ENCODE results near the gene MYCT1.
"Not testable (repeated sequence)": the region's sequence is repeated elsewhere in the genome, so short reads cannot be mapped to it uniquely, and the experiment has no call there.

Gene MYCT1

DNA sequence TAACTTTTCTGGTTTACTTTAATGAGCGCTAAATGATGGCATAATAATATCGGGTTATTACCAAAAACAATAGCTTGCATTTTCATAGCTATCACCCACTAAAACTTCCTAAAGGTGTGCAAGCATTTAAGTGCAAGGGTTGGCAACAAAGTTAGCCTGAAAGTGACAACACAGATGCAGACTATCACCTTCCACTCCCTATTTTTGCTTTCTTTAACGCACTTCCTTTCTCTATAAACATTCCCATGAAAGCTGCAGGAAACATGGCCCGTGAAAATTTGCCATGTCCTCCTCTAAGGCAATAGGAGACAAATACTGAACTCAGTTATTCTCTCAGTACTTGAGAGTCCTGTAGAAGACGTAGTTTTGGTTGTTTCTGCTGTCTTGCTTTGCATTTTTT lies 2.7 kb downstream of the MYCT1 start:
- no peak overlapping the region for H3K27ac Mint-ChIP-seq
- no peaks in the 10 kb centered on the region for H3K36me3 Mint-ChIP-seq (ENCODE audit: low read depth)
- no peaks in the 10 kb centered on the region for H3K4me1 Mint-ChIP-seq (ENCODE audit: low read depth)
- H3K27me3 Mint-ChIP-seq = peaks cover 17% of the 10 kb centered on the region
- no peak for DNase-seq
- H3K9me3 Mint-ChIP-seq = no peaks in the 10 kb centered on the region
- H3K4me3 Mint-ChIP-seq = no peak overlapping the region

DNA sequence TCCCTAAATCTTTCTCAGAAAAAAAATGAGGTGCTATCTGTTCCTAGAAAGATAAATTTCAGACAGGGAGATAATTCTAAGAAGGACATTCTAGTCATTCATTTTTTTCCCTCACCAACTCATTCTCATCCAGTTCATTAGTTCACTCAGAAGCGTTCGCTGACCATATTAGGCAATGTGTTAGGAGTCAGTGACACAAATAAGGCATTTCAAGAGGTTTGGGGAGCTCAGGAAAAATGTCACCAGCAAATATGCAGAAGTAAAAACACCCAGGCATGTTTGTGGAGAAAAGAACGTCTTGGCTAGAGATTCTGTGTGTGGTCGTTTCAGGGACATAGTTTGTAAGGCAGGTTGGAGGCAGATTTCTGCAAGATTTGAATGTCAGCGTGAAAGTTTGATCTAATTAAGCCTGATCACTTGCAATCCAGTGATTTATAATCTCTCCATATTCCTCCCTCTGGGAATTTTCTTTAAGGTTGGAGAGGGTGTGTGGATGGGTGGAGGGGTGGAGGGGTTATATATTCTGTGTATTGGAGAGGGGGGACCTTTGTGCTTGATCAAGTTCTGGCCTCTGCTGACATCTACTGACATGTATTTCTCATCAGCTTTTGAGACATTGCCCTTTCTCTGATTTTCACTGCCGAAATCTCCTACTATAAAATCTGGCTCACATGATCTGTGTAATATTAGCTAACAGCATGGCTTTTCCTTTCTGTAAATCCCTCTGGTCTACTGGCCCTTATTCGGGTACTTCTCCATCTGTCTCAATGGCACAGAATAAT lies 3.6 kb downstream of the MYCT1 start:
- no peaks in the 10 kb centered on the region for H3K4me1 Mint-ChIP-seq (ENCODE audit: low read depth)
- DNase-seq = no peak
- H3K9me3 Mint-ChIP-seq = no peaks in the 10 kb centered on the region
- peaks cover 17% of the 10 kb centered on the region for H3K27me3 Mint-ChIP-seq
- H3K27ac Mint-ChIP-seq = no peak overlapping the region
- H3K4me3 Mint-ChIP-seq = no peak overlapping the region
- no peaks in the 10 kb centered on the region for H3K36me3 Mint-ChIP-seq (ENCODE audit: low read depth)

DNA sequence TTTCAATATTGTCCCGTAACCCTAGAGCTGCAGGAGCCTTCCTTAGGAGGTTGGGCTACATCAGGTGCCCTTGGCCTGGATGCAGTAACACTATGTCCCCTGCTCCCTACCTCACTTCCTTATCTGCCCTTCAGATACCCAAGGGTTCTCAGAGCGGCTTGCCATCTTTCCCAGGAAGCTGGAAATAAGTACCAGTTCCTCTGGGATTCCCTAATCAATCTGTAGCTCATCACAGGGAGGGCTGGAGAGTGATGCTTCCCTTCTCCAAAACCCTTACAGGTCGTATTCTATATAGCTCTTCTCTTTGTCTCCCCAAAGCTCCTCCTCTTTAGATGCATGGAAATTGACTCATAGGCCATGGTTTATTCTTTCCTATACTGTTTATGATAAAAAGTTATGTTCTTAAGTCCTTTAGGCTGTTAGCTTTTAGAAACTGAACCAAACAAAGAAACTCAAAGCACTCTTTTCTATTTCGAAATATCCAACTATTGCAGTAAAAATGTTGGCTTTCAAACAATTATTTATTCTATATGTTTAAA lies 4.2 kb downstream of the MYCT1 start:
- H3K4me3 Mint-ChIP-seq = no peak overlapping the region

DNA sequence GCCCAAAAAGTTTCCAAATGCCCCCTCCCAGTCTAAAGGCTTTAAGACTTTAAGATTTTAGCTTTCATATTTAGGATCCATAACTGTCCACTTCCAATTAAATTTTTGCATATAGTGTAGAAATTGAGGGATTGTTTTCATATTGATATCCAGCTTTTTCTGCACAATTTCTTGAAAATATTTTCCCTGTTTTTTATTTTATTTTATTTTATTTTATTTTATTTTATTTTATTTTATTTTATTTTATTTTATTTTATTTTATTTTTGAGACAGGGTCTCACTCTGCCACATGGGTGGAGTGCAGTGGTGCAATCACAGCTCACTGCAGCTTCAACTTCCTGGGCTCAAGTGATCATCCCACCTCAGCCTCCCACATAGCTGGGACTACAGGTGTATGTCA lies 6.1 kb downstream of the MYCT1 start:
- H3K27ac Mint-ChIP-seq; DNase-seq; H3K27me3 Mint-ChIP-seq; H3K36me3 Mint-ChIP-seq (ENCODE audit: low read depth); H3K9me3 Mint-ChIP-seq; H3K4me1 Mint-ChIP-seq (ENCODE audit: low read depth); H3K4me3 Mint-ChIP-seq: not testable (repeated sequence)

More for the DNA sequence above, 4.2 kb downstream of the MYCT1 start:
- H3K4me1 Mint-ChIP-seq (ENCODE audit: low read depth) = no peaks in the 10 kb centered on the region
- H3K27ac Mint-ChIP-seq = no peak overlapping the region
- no peaks in the 10 kb centered on the region for H3K9me3 Mint-ChIP-seq
- peaks cover 17% of the 10 kb centered on the region for H3K27me3 Mint-ChIP-seq
- no peaks in the 10 kb centered on the region for H3K36me3 Mint-ChIP-seq (ENCODE audit: low read depth)
- no peak for DNase-seq

GRCh38 chr6:152705327-152705726 lies 7.6 kb downstream of the MYCT1 start:
- Mint-ChIP-seq H3K27ac (no peak overlapping the region), H3K4me3 (no peak overlapping the region)

GRCh38 chr6:152716322-152716721 lies 18.6 kb downstream of the MYCT1 start:
- Mint-ChIP-seq H3K4me3 (no peak overlapping the region), H3K4me1 (ENCODE audit: low read depth) (no peaks in the 10 kb centered on the region), H3K9me3 (peaks cover 12% of the 10 kb centered on the region), H3K27me3 (peaks cover 2% of the 10 kb centered on the region), H3K36me3 (ENCODE audit: low read depth) (no peaks in the 10 kb centered on the region), H3K27ac (no peak overlapping the region)
- DNase-seq = no peak

More at GRCh38 chr6:152705327-152705726, 7.6 kb downstream of the MYCT1 start:
- Mint-ChIP-seq H3K9me3 (no peaks in the 10 kb centered on the region), H3K27me3 (peaks cover 6% of the 10 kb centered on the region), H3K36me3 (ENCODE audit: low read depth) (no peaks in the 10 kb centered on the region), H3K4me1 (ENCODE audit: low read depth) (no peaks in the 10 kb centered on the region)
- DNase-seq = no peak

- Mint-ChIP-seq H3K4me3 (no peak overlapping the region), H3K9me3 (no peaks in the 10 kb centered on the region), H3K27me3 (peaks cover 2% of the 10 kb centered on the region), H3K36me3 (ENCODE audit: low read depth) (no peaks in the 10 kb centered on the region), H3K27ac (no peak overlapping the region), H3K4me1 (ENCODE audit: low read depth) (no peaks in the 10 kb centered on the region)
- DNase-seq = no peak
These were observed 23.3 kb downstream of the MYCT1 start for GRCh38 chr6:152720974-152721373.

DNA sequence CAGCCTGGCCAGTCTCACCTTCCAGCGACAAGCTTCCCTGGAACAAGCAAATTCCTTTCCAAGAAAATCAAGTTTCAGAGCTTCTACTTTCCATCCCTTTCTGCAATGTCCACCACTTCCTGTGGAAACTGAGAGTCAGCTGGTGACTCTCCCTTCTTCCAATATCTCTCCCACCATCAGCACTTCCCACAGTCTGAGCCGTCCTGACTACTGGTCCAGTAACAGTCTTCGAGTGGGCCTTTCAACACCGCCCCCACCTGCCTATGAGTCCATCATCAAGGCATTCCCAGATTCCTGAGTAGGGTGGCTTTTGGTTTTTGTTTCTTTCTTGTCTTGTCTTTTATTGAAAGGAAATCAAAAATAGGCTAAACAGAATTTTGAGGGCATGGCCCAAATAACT lies 24.3 kb downstream of the MYCT1 start:
- Mint-ChIP-seq H3K36me3 (ENCODE audit: low read depth) (no peaks in the 10 kb centered on the region), H3K27me3 (peaks cover 2% of the 10 kb centered on the region), H3K27ac (no peak overlapping the region), H3K4me3 (no peak overlapping the region), H3K9me3 (no peaks in the 10 kb centered on the region), H3K4me1 (ENCODE audit: low read depth) (no peaks in the 10 kb centered on the region)
- no peak for DNase-seq

DNA sequence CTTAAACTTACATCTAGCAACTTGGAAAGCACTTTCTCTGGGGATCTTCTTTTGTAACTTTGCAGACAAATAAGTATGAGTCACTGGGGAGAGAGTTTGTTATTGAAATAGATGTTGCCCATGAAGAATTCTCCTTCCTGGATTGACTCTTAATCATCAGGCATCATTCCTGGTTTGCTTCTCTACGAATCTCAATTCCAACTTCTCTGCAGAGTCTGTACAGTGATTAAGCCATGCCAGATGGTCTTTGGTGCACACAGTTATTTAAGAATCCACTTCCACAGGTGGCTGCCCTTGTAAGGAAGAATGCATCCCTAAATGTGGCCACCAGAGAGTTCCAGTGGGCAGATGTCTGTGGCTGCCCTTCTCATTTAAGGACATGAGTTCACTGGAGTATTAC lies 25.7 kb downstream of the MYCT1 start:
- no peak for DNase-seq
- Mint-ChIP-seq H3K27me3 (no peaks in the 10 kb centered on the region), H3K4me1 (ENCODE audit: low read depth) (no peaks in the 10 kb centered on the region), H3K27ac (no peak overlapping the region), H3K36me3 (ENCODE audit: low read depth) (no peaks in the 10 kb centered on the region), H3K9me3 (no peaks in the 10 kb centered on the region), H3K4me3 (no peak overlapping the region)

GRCh38 chr6:152726313-152726712 lies 28.6 kb downstream of the MYCT1 start:
- H3K9me3 Mint-ChIP-seq = no peaks in the 10 kb centered on the region
- no peak overlapping the region for H3K4me3 Mint-ChIP-seq
- no peak for DNase-seq
- H3K27ac Mint-ChIP-seq = no peak overlapping the region
- no peaks in the 10 kb centered on the region for H3K4me1 Mint-ChIP-seq (ENCODE audit: low read depth)
- H3K27me3 Mint-ChIP-seq = no peaks in the 10 kb centered on the region
- H3K36me3 Mint-ChIP-seq (ENCODE audit: low read depth) = no peaks in the 10 kb centered on the region

GRCh38 chr6:152727507-152727906 lies 29.8 kb downstream of the MYCT1 start:
- H3K27ac Mint-ChIP-seq = no peak overlapping the region
- no peak overlapping the region for H3K4me3 Mint-ChIP-seq
- H3K9me3 Mint-ChIP-seq = no peaks in the 10 kb centered on the region
- H3K4me1 Mint-ChIP-seq (ENCODE audit: low read depth) = no peaks in the 10 kb centered on the region
- no peaks in the 10 kb centered on the region for H3K27me3 Mint-ChIP-seq
- DNase-seq = no peak
- no peaks in the 10 kb centered on the region for H3K36me3 Mint-ChIP-seq (ENCODE audit: low read depth)

- Mint-ChIP-seq H3K36me3 (ENCODE audit: low read depth) (no peaks in the 10 kb centered on the region), H3K27ac (no peak overlapping the region), H3K27me3 (no peaks in the 10 kb centered on the region), H3K9me3 (no peaks in the 10 kb centered on the region), H3K4me3 (no peak overlapping the region), H3K4me1 (ENCODE audit: low read depth) (no peaks in the 10 kb centered on the region)
- DNase-seq = no peak
These were observed 36.9 kb downstream of the MYCT1 start for GRCh38 chr6:152734630-152735029.

- H3K27me3 Mint-ChIP-seq = no peaks in the 10 kb centered on the region
These were observed 39.1 kb downstream of the MYCT1 start for GRCh38 chr6:152736687-152737273.

DNA sequence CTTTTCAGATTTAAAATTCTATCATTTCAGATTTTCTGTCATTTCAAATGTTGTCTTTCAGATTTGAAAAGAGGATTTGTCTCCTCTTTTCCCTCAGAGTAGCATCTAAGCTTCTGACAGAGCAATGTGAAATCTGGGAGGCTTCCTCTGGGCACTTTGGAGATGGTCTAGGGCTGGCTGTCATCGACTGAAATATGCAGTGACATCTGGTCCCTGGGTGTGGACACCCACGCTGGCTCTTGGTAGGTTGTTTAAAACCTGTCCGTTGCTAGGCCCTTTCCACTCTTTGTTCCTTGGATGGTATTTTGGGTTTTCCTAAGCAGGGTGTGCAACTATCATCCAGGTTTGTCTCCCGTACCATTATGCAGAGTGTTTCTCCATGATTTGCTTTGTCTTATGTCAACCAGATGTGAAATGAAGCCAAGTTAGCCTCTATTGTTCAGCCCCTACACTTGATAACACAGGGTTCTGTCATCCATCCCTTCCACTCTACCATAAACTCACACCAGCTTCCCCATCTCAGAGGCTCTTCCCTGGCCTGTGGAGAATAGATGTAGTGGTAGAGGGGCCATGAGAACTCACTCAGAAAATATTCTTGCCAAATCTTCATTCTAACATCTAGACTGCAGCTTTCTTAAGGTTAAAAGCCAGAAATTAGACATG lies 47.9 kb downstream of the MYCT1 start:
- Mint-ChIP-seq H3K36me3 (ENCODE audit: low read depth) (no peaks in the 10 kb centered on the region), H3K27me3 (peaks cover 3% of the 10 kb centered on the region), H3K9me3 (no peaks in the 10 kb centered on the region), H3K27ac (no peak overlapping the region), H3K4me1 (ENCODE audit: low read depth) (no peaks in the 10 kb centered on the region), H3K4me3 (no peak overlapping the region)
- DNase-seq = no peak

More at GRCh38 chr6:152736687-152737273, 39.1 kb downstream of the MYCT1 start:
- Mint-ChIP-seq H3K4me1 (ENCODE audit: low read depth) (no peaks in the 10 kb centered on the region), H3K4me3 (no peak overlapping the region), H3K36me3 (ENCODE audit: low read depth) (no peaks in the 10 kb centered on the region), H3K27ac (no peak overlapping the region), H3K9me3 (no peaks in the 10 kb centered on the region)
- no peak for DNase-seq

DNA sequence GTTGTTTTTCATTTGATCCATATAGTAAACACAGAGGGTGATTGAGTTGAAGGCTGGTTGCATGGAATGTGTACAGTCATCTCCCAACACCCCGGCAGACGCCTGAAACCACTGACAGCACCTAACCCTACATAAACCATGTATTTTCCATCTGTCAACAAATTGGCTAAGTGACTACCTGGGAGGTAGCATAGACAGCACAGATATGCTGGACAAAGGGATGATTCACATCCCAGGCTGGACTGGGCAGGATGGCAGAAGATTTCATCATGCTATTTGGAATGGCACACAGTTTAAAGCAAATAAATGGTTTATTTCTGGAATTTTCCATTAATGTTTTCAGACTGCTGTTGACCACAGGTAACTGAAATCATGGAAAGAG lies 48.5 kb downstream of the MYCT1 start:
- H3K9me3 Mint-ChIP-seq = no peaks in the 10 kb centered on the region
- peaks cover 3% of the 10 kb centered on the region for H3K27me3 Mint-ChIP-seq
- DNase-seq = no peak
- H3K4me1 Mint-ChIP-seq (ENCODE audit: low read depth) = no peaks in the 10 kb centered on the region
- H3K4me3 Mint-ChIP-seq = no peak overlapping the region
- no peak overlapping the region for H3K27ac Mint-ChIP-seq
- no peaks in the 10 kb centered on the region for H3K36me3 Mint-ChIP-seq (ENCODE audit: low read depth)
